Effector memory CD4-positive, alpha-beta T cell (primary cell): ENCODE measurements around the gene MTA2.

Source experiments
- DNase-seq, 3 donors: peaks; one replicate each; pipeline ENCODE4 v3.0.0-alpha.2; 2020
- H3K27ac ChIP-seq: 2 replicates; pipeline ENCODE4 v1.7.0; 2013; ENCODE audit warnings: mild to moderate bottlenecking, low read length, moderate library complexity; ENCODE audit not compliant: insufficient read depth, poor library complexity, severe bottlenecking
- H3K27me3 ChIP-seq: replicated peaks from 2 replicates; pipeline ENCODE4 v1.7.0; 2013; ENCODE audit warnings: mild to moderate bottlenecking, low read length; ENCODE audit not compliant: insufficient read depth, control insufficient read depth, poor library complexity, severe bottlenecking
- H3K36me3 ChIP-seq: 2 replicates; pipeline ENCODE4 v1.7.0; 2013; ENCODE audit warnings: mild to moderate bottlenecking, low read length, moderate library complexity; ENCODE audit not compliant: control insufficient read depth, insufficient read depth
- H3K4me1 ChIP-seq: 2 replicates; pipeline ENCODE4 v1.7.0; 2013; ENCODE audit warnings: low read length, mild to moderate bottlenecking; ENCODE audit not compliant: control insufficient read depth, insufficient read depth, poor library complexity, severe bottlenecking
- H3K4me3 ChIP-seq: 2 replicates; pipeline ENCODE4 v1.7.0; 2013; ENCODE audit warnings: low read length, low read depth, mild to moderate bottlenecking; ENCODE audit not compliant: insufficient read depth, poor library complexity, severe bottlenecking
- H3K9me3 ChIP-seq: 2 replicates; pipeline ENCODE4 v1.7.0; 2013; ENCODE audit warnings: mild to moderate bottlenecking, low read length, moderate library complexity; ENCODE audit not compliant: control insufficient read depth

The MTA2 gene

DNA sequence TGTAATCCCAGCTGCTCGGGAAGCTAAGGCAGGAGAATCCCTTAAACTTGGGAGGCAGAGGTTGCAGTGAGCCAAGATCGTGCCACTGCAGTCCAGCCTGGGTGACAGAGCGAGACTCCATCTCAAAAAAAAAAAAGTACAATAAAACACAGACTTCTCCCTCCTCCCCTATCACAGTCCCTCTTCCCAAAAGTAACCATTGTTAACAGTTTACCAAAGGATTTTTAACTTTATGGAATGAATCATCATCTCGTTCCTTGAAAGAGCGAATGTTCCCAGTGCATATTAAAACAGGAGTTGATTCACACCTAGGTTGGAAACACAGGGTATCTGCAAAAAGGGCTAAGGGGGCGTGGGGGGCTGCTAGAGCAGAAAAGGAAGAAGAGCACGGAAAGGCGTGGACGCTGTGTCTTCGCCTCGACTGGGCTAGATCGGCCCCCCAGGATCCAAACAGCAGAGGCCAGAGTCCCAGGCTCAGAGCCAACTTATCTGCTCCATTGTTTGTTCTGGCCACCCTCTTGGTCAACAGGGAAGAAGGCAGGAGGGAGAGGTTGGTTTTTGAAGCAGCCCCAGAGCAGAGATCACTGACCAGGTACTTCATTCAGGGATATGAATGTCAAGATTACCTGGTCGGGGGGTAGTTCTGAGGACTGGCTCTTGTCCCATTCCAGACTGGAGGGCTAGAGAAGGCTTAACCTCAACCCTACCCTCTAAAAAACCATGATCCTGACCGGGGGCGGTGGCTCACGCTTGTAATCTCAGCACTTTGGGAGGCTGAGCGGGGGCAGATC, 52.9 kb downstream of the MTA2 start:
- Histone ChIP-seq H3K4me1 (peaks cover 55% of the 10 kb centered on the region), H3K36me3 (no peaks in the 10 kb centered on the region), H3K27ac (no peak overlapping the region), H3K9me3 (no peaks in the 10 kb centered on the region), H3K4me3 (no peak overlapping the region), H3K27me3 (no peaks in the 10 kb centered on the region)
- no peak for DNase-seq

DNA sequence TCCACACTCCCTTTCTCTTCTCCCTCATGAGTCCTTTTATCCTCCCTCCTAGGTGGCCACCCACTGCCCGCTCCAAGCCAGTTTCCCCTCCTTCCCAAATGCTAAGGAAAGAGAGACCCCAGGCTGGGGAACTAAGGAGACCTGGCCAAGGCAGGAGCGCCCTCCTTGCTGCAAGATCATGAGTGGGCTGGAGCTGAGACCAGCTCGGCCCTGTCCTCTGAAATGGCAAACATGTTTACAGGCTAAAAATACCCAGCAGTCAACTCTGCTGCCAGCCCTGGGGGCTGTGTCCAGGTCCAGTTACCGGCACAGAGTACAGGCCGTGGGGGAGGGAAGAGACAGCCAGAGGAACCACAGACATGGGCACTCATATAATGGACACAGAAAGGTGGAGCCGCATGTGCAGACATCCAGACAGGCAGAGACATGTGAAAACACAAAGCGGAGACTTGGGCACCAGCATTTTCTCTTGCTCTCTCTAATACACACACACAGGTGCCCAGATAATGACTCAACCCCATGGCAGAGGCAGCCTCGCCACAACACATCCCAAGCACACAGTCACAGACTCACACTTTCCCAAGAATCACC, 53.9 kb downstream of the MTA2 start:
- Histone ChIP-seq H3K4me1 (peaks cover 55% of the 10 kb centered on the region), H3K36me3 (no peaks in the 10 kb centered on the region), H3K27me3 (no peaks in the 10 kb centered on the region), H3K4me3 (no peak overlapping the region), H3K27ac (peak overlapping the region; percentile 96), H3K9me3 (no peaks in the 10 kb centered on the region)
- DNase-seq = no peak

DNA sequence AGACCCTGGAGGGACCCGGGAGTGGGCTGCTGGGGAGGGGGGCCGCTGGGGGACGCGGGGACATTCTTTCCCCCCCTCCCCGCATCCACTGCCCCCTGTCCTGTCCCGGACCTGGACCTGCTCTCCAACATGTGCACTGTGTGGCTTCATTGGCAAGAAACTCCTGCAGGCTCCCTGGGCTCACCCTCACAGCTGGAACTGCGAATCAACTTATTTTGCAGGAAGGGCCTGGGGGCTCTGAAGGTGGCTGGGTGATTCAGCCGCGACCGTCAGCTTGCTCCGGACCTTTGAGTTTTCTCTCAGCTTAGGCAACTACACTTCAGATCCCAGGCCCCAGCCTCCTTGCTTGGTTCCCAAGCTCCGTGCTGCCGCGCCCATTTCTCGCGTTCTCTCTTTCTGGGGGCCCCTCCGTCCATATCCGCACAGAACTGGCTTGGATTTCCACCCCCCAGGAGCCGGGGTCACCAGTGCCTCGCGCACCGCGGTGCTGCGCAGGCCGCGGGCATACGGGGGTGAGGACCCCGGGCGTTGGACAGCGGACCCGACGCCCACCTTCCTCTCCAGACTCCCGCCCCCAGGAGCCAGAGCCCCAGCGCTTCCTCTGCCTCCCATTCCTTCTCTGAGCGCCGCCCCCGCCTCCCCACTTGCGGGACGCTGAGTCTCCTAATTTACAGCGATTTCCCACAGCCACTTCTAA, 54.6 kb downstream of the MTA2 start:
- Histone ChIP-seq H3K27me3 (no peaks in the 10 kb centered on the region), H3K4me1 (peaks cover 55% of the 10 kb centered on the region)

DNA sequence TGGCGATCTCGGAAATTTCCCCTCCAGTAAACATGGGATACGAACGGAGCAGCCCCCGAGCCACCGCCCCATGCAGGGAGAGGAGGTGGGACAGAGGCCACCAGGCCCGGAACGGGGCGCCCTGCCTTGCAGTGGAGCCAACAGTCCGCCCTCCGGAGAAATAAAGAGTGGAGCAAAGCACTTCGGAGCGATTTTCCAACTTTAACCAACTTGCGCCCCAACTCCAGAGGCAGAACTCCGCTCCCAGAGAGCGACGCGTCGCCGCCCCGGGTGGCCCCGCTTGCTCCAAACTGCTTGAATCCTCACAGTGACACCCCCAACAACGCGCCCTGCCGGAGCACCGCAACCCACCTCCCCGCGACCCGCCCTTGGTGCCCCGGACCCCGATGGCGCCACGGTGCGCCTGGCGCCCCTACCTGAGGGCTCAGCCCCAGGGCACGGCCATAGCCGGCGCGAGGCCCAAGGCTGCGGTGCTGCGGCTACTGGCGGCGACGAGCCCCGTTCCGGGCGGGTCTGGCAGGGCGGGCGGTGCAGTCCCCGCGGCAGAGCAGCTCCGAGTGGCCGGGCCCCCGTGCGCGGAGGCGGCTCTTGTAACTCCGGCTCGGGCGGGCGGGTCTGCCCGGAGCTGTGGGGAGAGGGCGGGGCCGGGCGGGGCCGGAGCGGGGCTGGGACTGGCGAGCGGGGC, 55.3 kb downstream of the MTA2 start, which contains the start of gene AHNAK:
Gene AHNAK (minus strand): TSS at position 563 of the 685 bp plus-strand sequence. CDS start 10,708 bp downstream, outside the sequence.
- no peaks in the 10 kb centered on the region for H3K36me3 ChIP-seq
- H3K27me3 ChIP-seq = no peaks in the 10 kb centered on the region
- peak; percentile 55 to 65 (median 60) for DNase-seq
- peaks cover 57% of the 10 kb centered on the region for H3K4me1 ChIP-seq
- no peaks in the 10 kb centered on the region for H3K9me3 ChIP-seq
- peak within 1 kb of the TSS; percentile 94 for H3K4me3 ChIP-seq
- peak within 1 kb of the TSS; percentile 96 for H3K27ac ChIP-seq

More for the DNA sequence above, 54.6 kb downstream of the MTA2 start:
- peak overlapping the region; percentile 94 for H3K4me3 ChIP-seq
- no peaks in the 10 kb centered on the region for H3K9me3 ChIP-seq
- DNase-seq = no peak
- peak overlapping the region; percentile 96 for H3K27ac ChIP-seq
- no peaks in the 10 kb centered on the region for H3K36me3 ChIP-seq

DNA sequence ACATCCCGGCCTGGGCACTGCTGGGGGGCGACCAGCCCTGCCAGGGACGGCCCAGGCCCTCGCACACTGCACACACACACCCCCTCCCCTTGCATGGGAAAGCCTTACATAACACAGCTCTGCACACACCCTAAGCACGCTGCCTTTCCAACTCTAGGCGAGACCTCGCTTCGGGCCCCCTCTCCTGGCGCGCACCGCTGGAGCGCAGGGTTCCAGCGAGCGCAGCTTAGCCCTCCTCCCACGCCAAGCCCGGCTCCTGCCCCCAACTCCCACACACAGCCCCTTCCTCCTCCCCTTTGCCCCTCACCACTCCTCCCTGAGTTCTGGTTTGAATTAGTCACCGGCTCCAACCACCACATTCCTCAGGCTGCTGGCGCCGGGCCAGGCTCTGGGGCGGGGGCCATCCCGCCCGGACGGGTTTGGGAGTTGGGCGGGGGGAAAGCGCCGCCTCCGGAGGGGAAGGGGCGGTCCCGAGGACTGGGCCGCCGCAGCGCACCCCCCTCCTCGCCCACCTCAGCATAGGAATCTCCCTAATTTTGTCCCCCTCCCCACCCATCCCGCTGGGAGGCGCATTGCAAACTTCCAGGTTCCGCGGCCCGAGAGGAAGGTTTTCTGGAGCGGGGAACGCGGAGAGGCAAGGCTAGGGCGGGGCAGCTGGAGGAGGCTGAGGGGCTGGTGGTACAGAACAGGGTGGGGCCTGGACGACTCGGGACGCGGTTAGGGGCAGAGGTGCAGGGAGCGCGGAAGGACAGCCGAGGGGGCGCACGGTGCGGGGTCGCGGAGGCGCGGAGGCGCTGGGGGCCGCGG, 56.0 kb downstream of the MTA2 start:
- Histone ChIP-seq H3K4me1 (peaks cover 57% of the 10 kb centered on the region), H3K4me3 (peak overlapping the region; percentile 94), H3K9me3 (no peaks in the 10 kb centered on the region), H3K27me3 (no peaks in the 10 kb centered on the region), H3K36me3 (no peaks in the 10 kb centered on the region), H3K27ac (peak overlapping the region; percentile 96)
- DNase-seq = peak; percentile 64 to 70 (median 66)

DNA sequence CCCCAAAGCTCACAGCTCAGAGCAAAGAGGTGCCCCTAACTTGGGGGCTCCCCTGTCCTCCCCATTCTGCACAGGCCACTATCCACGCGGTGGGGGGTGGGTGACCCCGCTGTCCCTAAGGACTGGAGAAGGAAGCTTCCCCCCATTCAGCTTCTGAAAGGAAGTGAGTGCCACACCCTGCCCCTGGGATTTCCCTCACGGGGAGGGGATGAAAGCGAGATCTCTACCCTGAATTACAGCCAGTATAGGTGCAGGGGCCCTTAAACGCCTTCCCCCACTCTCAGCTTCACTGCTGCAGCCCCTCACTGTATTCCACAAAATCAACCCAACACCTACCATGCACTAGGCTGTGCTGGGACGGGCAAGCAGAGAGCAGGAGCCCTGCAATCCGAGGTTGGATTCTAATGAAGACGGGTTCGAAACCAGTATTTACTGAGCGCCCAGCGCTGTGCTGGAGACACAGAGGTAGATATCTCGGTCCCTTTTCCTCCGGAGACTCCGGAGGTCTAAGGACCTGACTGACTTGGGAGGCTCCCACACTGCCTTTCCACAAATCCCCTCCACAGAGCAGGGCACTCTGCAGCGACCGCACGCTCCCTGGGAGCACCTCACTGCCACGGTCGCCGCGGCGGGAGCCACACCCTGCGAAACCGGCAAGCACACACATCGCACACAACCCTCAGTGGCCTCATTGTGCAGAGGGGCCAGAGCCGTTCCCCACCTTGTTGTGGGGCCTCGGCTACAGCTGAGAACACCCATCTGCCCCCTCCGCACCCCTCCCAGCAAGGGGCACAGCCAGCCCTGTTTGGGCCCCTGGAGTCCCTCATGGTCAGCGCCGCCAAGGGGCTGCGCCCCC, 56.9 kb downstream of the MTA2 start:
- DNase-seq = no peak
- Histone ChIP-seq H3K27ac (peak overlapping the region; percentile 96), H3K4me3 (peak overlapping the region; percentile 94), H3K36me3 (no peaks in the 10 kb centered on the region), H3K4me1 (peaks cover 61% of the 10 kb centered on the region), H3K9me3 (no peaks in the 10 kb centered on the region), H3K27me3 (no peaks in the 10 kb centered on the region)

DNA sequence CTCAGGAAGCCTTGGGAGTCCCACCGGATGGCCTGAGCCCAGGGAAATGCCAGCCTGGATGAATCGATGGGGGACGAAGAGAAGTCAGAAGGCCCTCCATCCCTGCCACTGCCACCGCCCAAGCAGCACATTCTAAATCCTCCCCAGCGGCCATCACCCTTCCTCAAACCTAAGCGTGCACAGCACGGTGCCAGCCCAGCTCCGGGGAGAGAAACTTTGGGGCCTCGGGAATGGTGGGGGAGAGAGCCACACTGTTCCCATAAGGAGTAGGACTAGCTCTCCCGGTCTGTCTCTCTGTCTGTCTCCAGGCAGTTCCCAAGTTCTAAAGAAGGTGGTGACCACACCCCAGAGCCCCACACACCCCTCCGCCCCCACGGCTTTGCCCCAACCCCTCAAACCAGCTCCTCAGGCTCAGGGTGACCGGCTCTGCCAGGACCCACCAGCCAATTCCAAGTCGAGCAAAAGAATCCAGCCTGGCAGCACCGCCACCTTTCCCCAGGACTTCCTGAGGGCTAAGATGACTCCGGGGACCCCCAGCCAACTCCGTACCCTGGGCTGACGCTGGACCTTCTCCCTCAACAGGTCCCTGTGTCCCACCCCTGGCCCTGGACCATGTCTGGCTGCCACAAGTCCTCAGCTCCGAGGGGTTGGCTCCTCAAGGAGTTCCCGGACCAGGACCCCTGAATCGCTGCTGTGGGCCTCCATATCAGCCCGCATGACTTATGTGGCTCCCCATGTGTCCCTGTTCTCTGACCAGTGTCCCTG, 57.8 kb downstream of the MTA2 start:
- DNase-seq = no peak
- Histone ChIP-seq H3K9me3 (no peaks in the 10 kb centered on the region), H3K4me1 (peaks cover 69% of the 10 kb centered on the region), H3K27ac (peak overlapping the region; percentile 96), H3K4me3 (peak overlapping the region; percentile 94), H3K27me3 (no peaks in the 10 kb centered on the region), H3K36me3 (no peaks in the 10 kb centered on the region)
